GM23338 (cell line): ENCODE measurements around the gene KRTAP5-2. TPM values are rescaled to one million over a fixed set of nuclear protein-coding genes. Genes with fewer than 3 reads are reported as not detected.

Source experiments
- ATAC-seq: fragments of 200-7000 bp; cut with Tn5 transposase; 3 replicates; pipeline ENCODE4 v1.9.1; 2020
- DNase-seq: peaks from one replicate; pipeline ENCODE4 v3.0.0-alpha.2; 2015; ENCODE audit warnings: low spot score
- H2AFZ ChIP-seq: fragments of 200-600 bp; sonication (generic); 2 replicates; pipeline ENCODE4 v1.8.0; 2016; ENCODE audit warnings: antibody characterized with exemption, mild to moderate bottlenecking, moderate library complexity
- H3F3A ChIP-seq: fragments of 200-600 bp; sonication (generic); replicated peaks from 2 replicates; pipeline ENCODE4 v1.8.0; 2017; ENCODE audit warnings: antibody characterized with exemption, mixed run types, low read depth
- H3K27ac ChIP-seq: fragments of 200-600 bp; sonication (generic); 2 replicates; pipeline ENCODE4 v1.6.1; 2016; ENCODE audit warnings: low read depth
- H3K27me3 ChIP-seq: fragments of 200-600 bp; sonication (generic); 2 replicates; pipeline ENCODE4 v1.8.0; 2016; ENCODE audit warnings: mild to moderate bottlenecking, mixed run types, moderate library complexity; ENCODE audit not compliant: insufficient read depth
- H3K36me3 ChIP-seq: fragments of 200-600 bp; sonication (generic); 2 replicates; pipeline ENCODE4 v1.8.0; 2016; ENCODE audit warnings: mild to moderate bottlenecking; ENCODE audit not compliant: insufficient read depth
- H3K4me1 ChIP-seq: fragments of 200-600 bp; sonication (generic); 2 replicates; pipeline ENCODE4 v1.8.0; 2016; ENCODE audit warnings: mild to moderate bottlenecking, moderate library complexity; ENCODE audit not compliant: insufficient read depth
- H3K4me2 ChIP-seq: fragments of 200-600 bp; sonication (generic); 2 replicates; pipeline ENCODE4 v1.7.1; 2017; ENCODE audit warnings: mixed run types
- H3K4me3 ChIP-seq: fragments of 200-600 bp; sonication (generic); 2 replicates; pipeline ENCODE4 v1.6.1; 2016; ENCODE audit warnings: mixed run types
- H3K79me2 ChIP-seq: fragments of 200-600 bp; sonication (generic); replicated peaks from 2 replicates; pipeline ENCODE4 v1.8.0; 2017; ENCODE audit warnings: mild to moderate bottlenecking; ENCODE audit not compliant: insufficient read depth
- H3K9me2 ChIP-seq: fragments of 200-600 bp; sonication (generic); 2 replicates; pipeline ENCODE4 v1.8.0; 2017; ENCODE audit not compliant: insufficient read depth
- H4K20me1 ChIP-seq: fragments of 200-600 bp; sonication (generic); replicated peaks from 2 replicates; pipeline ENCODE4 v1.8.0; 2017; ENCODE audit warnings: mild to moderate bottlenecking; ENCODE audit not compliant: insufficient read depth
- H3K27ac Mint-ChIP-seq: 2 replicates; pipeline ENCODE4 v1.8.0; 2020; ENCODE audit warnings: inconsistent platforms, mild to moderate bottlenecking, moderate library complexity, mixed read lengths
- H3K27me3 Mint-ChIP-seq: 3 replicates; pipeline ENCODE4 v1.8.0; 2022; ENCODE audit warnings: low read depth, mild to moderate bottlenecking, moderate library complexity, mixed read lengths, inconsistent platforms; ENCODE audit not compliant: insufficient read depth, poor library complexity
- H3K36me3 Mint-ChIP-seq: 3 replicates; pipeline ENCODE4 v1.8.0; 2021; ENCODE audit warnings: low read depth, mild to moderate bottlenecking, inconsistent platforms, moderate library complexity, mixed read lengths
- H3K4me1 Mint-ChIP-seq: 3 replicates; pipeline ENCODE4 v1.8.0; 2020; ENCODE audit warnings: mild to moderate bottlenecking, inconsistent platforms, mixed read lengths
- H3K4me3 Mint-ChIP-seq: 3 replicates; pipeline ENCODE4 v1.8.0; 2021; ENCODE audit warnings: moderate library complexity, mild to moderate bottlenecking, inconsistent platforms, mixed read lengths
- H3K9me3 Mint-ChIP-seq: 3 replicates; pipeline ENCODE4 v1.8.0; 2020; ENCODE audit warnings: moderate library complexity, mild to moderate bottlenecking, inconsistent platforms, mixed read lengths
- CREB1 ChIP-seq: fragments of 250-450 bp; sonication (Bioruptor Pico); IDR thresholded peaks from 2 replicates; pipeline ENCODE4 v1.5.0; 2020; ENCODE audit warnings: low read depth, mild to moderate bottlenecking, moderate library complexity
- CTCF ChIP-seq, 2 experiments: fragments of 200-600 bp in 1 of 2; sonication (generic) in 1 of 2; conservative IDR thresholded peaks; 2 replicates each; pipeline versions ENCODE4 v1.5.1 to v1.6.1; 2016 to 2017; ENCODE audit warnings: antibody characterized with exemption in 2 of 2, low read depth in 2 of 2, mild to moderate bottlenecking in 2 of 2, moderate library complexity in 1 of 2
- EZH2 ChIP-seq: fragments of 200-600 bp; sonication (generic); IDR thresholded peaks from one replicate; pipeline ENCODE4 v1.8.0; 2017; ENCODE audit warnings: antibody characterized with exemption, mild to moderate bottlenecking, low read depth; ENCODE audit not compliant: unreplicated experiment
- EZH2phosphoT487 ChIP-seq: fragments of 200-600 bp; sonication (generic); IDR thresholded peaks from one replicate; pipeline ENCODE4 v1.8.1; 2018; ENCODE audit warnings: antibody characterized with exemption; ENCODE audit not compliant: unreplicated experiment
- JUNB ChIP-seq: IDR thresholded peaks from one replicate; pipeline ENCODE4 v1.6.1; 2016; ENCODE audit warnings: antibody characterized with exemption; ENCODE audit not compliant: unreplicated experiment
- NANOG ChIP-seq: IDR thresholded peaks from 2 replicates; pipeline ENCODE4 v1.6.1; 2016; ENCODE audit warnings: antibody characterized with exemption, borderline replicate concordance
- POLR2AphosphoS5 ChIP-seq: IDR thresholded peaks from 2 replicates; pipeline ENCODE4 v1.6.1; 2016; ENCODE audit warnings: antibody characterized with exemption, low read depth
- REST ChIP-seq: IDR thresholded peaks from one replicate; pipeline ENCODE4 v1.6.1; 2018; ENCODE audit warnings: antibody characterized with exemption; ENCODE audit not compliant: unreplicated experiment
- STAT1 ChIP-seq: IDR thresholded peaks from one replicate; pipeline ENCODE4 v1.6.1; 2016; ENCODE audit warnings: antibody characterized with exemption; ENCODE audit not compliant: unreplicated experiment
- ZNF331 ChIP-seq: fragments of 250-450 bp; sonication (Bioruptor Pico); IDR thresholded peaks from 2 replicates; pipeline ENCODE4 v1.5.0; 2020; ENCODE audit warnings: low read depth, mild to moderate bottlenecking, moderate library complexity
- ZNF462 ChIP-seq: fragments of 250-450 bp; sonication (Bioruptor Pico); IDR thresholded peaks from 2 replicates; pipeline ENCODE4 v1.5.0; 2020; ENCODE audit warnings: mild to moderate bottlenecking, moderate library complexity
- polyA plus RNA-seq: library from polyadenylated mRNA; unstranded; fragments of >200 nt; fragmentation: Nextera tagmentation; extraction: Ambion mirVana; gene quantifications from 2 replicates; pipeline ENCODE4 v1.2.1, GENCODE V29; 2016
- total RNA-seq: library from RNA; depleted of rRNA; stranded (reverse); fragments of >200 nt; shearing (Covaris generic); gene quantifications from 2 replicates; pipeline ENCODE4 v1.2.3, GENCODE V29; 2014

KRTAP5-2 gene
- total and polyA plus RNA-seq, 2 experiments from 2014 or later: not detected

- TF ChIP-seq REST: no peak
- TF ChIP-seq EZH2phosphoT487: no peak
- no peak for TF ChIP-seq NANOG
- no peak for TF ChIP-seq CREB1 (CRISPR knock-in tag)
- no peak for TF ChIP-seq STAT1
- no peak for TF ChIP-seq ZNF331 (CRISPR knock-in tag)
Observed at GRCh38 chr11:1623716-1624115, 25.6 kb upstream of the KRTAP5-2 start (continued).

GRCh38 chr11:1622086-1622485, 24.0 kb upstream of the KRTAP5-2 start, which contains the start of gene KRTAP5-4:
TSS of gene KRTAP5-4 (minus strand) at chr11:1622138. CDS start at chr11:1622093, 45 bp downstream.
- H3K4me1 Mint-ChIP-seq: peaks cover 6% of the 10 kb centered on the region
- no peaks in the 10 kb centered on the region for H3K79me2 ChIP-seq
- no peak within 1 kb of the TSS for H3K4me3 Mint-ChIP-seq
- H4K20me1 ChIP-seq: no peaks in the 10 kb centered on the region
- H3K4me3 ChIP-seq: no peak within 1 kb of the TSS
- no peaks in the 10 kb centered on the region for H3K9me2 ChIP-seq
- peaks cover 6% of the 10 kb centered on the region for H3K27me3 Mint-ChIP-seq
- no peak within 1 kb of the TSS for H3K4me2 ChIP-seq
- ATAC-seq (no peak), DNase-seq (no peak)
- no peak within 1 kb of the TSS for H2AFZ ChIP-seq
- no peak within 1 kb of the TSS for H3K27ac ChIP-seq
- no peaks in the 10 kb centered on the region for H3K36me3 ChIP-seq
- no peak within 1 kb of the TSS for H3K27ac Mint-ChIP-seq
- no peaks in the 10 kb centered on the region for H3K27me3 ChIP-seq
- H3K4me1 ChIP-seq: no peaks in the 10 kb centered on the region
- H3F3A ChIP-seq: no peaks in the 10 kb centered on the region
- 0 out of 3 replicates have a peak, but pooled peaks cover 2% of the 10 kb centered on the region for H3K36me3 Mint-ChIP-seq
- H3K9me3 Mint-ChIP-seq: peaks cover 6% of the 10 kb centered on the region
- TF ChIP-seq ZNF331 (CRISPR knock-in tag) (no peak), ZNF462 (no peak), EZH2phosphoT487 (no peak), POLR2AphosphoS5 (no peak), EZH2 (no peak), JUNB (no peak), CREB1 (CRISPR knock-in tag) (no peak), CTCF (conservative IDR thresholded peaks at IDR 0.05; ENCODE audit: low read depth in 2 of 2) (no peak)
